A549 treated with dexamethasone at 1 μM for 4 hours (cell line): ENCODE results near the gene ART5. TPM values are rescaled to one million over a fixed set of nuclear protein-coding genes. Genes with fewer than 3 reads are reported as not detected.

Source experiments
- total RNA-seq: library from RNA; stranded (reverse); fragments of 200-300 nt; extraction: Qiagen RNA extraction; gene quantifications from 5 replicates; pipeline ENCODE4 v1.2.3, GENCODE V29; 2022

The ART5 gene
- 0.19 to 0.49 TPM (median 0.29 TPM) in 5 replicates for total RNA-seq

GRCh38 chr11:3641701-3642070, at the start of gene ART5:
TSS of gene ART5 (minus strand) at chr11:3641992. CDS start at chr11:3641862, 130 bp downstream.

GRCh38 chr11:3671334-3672254, 29.8 kb upstream of the ART5 start, which contains the start of gene CHRNA10:
TSS of gene CHRNA10 (minus strand) at chr11:3671384. CDS start at chr11:3671312, 72 bp downstream.

GRCh38 chr11:3644817-3645235, 3.0 kb upstream of the ART5 start, which contains the start of gene ART1:
TSS of gene ART1 (plus strand) at chr11:3645128. CDS start at chr11:3659214, 14,086 bp downstream.

Other genes starting within 250 kb of the ART5 start
- gene ART1, start 3.1 kb upstream of the ART5 start, total RNA-seq: 0.08 TPM in 1 of 5 replicates, not detected in the others
- gene CHRNA10, start 29.4 kb upstream of the ART5 start, total RNA-seq: 0.73 to 1.4 TPM (median 0.98 TPM) in 5 replicates
- 63.6 to 81.5 TPM (median 77.7 TPM) in 5 replicates for gene NUP98, start 155.6 kb upstream of the ART5 start, total RNA-seq
- gene PGAP2, start 166.6 kb upstream of the ART5 start, total RNA-seq: 15.7 to 24.3 TPM (median 22.3 TPM) in 5 replicates
- gene RHOG, start 199.0 kb upstream of the ART5 start, total RNA-seq: 95.1 to 115 TPM (median 111 TPM) in 5 replicates
- gene STIM1, start 213.7 kb upstream of the ART5 start, total RNA-seq: 22.4 to 27.9 TPM (median 26.3 TPM) in 5 replicates